HG03175 (cell line): ENCODE results near the gene HES7.
A peak's percentile ranks its signal among the peaks of the same experiment; 100 is the strongest.

Experiments
- ATAC-seq: cut with Tn5 transposase; IDR thresholded peaks from one replicate; pipeline ENCODE4 v1.9.1; 2021; ENCODE audit warnings: mild to moderate bottlenecking, moderate library complexity; ENCODE audit not compliant: unreplicated experiment

The HES7 gene

GRCh38 chr17:8143581-8144400 is 19.9 kb upstream of the HES7 start:
- no peak for ATAC-seq

GRCh38 chr17:8142887-8143580 is 19.1 kb upstream of the HES7 start:
- no peak for ATAC-seq

DNA sequence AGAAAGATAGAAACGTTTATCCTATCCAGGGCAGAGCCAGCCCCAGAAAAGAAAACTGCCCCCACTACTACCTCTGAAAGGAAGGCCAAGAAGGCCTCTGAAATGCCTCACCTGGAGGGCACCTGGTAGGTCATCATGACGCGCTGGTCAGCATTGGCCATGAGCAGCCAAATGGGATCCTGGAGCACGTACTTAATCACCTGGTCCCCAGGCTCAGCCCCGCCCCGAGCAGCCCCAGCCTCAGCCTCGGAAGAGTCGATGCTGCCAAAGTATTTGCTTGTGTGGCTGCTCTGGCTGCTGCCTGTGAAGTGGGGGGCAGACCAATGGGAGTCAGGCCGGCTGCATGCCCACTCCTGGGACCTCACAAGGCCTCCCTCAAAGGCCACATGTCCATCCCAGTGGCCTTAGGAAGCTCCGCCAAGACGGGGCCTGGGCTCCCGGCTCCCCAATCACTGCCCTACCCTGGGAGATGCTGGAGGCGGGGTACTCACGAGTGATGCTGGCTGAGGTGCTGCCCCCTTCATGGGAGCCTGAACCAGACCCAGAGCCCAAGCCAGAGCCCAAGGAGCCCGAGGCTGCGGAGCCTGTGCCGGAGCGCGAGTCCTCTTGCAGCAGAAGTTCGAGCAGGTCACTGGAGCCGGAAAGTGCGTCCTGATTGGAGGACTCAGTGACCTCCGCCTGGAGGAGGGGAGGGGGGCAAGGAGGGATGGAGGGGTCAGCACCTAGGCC is 18.4 kb upstream of the HES7 start:
- ATAC-seq = no peak

- ATAC-seq = no peak
Observed at GRCh38 chr17:8141741-8142140, 17.8 kb upstream of the HES7 start.

- ATAC-seq = no peak
Observed at GRCh38 chr17:8141045-8141444, 17.1 kb upstream of the HES7 start.

GRCh38 chr17:8140065-8141029 is 16.4 kb upstream of the HES7 start:
- no peak for ATAC-seq

- ATAC-seq = peak; percentile 87
Observed at GRCh38 chr17:8138672-8139371, 14.9 kb upstream of the HES7 start.

GRCh38 chr17:8138374-8138671 is 14.4 kb upstream of the HES7 start:
- ATAC-seq = no peak

GRCh38 chr17:8137645-8138373 is 13.9 kb upstream of the HES7 start:
- ATAC-seq = no peak

- ATAC-seq = no peak
Observed at GRCh38 chr17:8133941-8134340, 10.0 kb upstream of the HES7 start.

DNA sequence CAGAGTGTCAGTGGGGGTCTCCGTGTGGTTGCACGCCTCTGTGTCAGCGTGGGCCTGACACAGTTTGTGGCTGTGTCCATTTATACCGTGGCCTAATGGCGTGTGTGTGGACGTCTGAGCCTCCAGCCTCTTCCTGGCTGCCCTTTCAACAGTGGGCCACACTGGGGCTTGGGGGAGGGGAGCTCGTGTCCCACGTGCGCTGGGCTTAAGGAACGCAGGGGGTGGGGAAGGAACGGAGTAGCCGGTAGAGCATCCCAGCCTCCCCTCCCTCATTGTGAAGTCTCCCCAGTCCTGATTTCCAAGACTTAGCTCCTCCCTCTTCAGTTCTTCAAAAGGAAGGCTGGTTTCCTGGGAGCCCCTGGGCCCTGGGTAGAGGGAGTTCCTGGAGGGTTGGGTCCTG is 9.5 kb upstream of the HES7 start:
- ATAC-seq = no peak

GRCh38 chr17:8131844-8132441 is 8.0 kb upstream of the HES7 start:
- no peak for ATAC-seq

DNA sequence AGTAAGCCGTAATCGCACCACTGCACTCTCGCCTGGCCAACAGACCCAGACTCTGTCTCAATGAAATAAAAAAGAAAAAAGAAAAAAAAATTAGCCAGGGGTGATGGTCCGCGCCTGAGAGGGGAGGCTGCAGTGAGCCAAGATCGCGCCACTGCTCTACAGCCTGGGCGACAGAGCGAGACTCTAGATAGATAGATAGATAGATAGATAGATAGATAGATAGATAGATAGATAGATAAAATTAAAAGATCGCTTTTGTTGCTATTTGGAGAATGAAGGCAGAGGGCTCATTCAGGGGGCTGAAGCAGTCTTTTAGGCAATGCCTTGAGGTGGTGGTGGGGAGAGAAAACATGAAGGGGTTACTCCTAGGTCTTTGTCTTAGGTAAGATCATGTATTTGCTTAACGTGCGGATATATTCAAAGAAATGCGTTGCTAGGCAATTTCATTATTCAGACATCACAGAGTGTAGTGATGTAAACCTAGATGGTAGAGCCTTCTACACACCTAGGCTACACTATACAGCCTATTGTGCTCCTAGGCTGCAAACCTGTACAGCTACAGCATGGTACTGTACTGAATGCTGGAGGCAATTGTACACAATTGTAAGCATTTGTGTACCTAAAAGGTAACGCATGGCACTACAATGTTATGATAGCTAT is 4.3 kb upstream of the HES7 start:
- ATAC-seq = no peak

DNA sequence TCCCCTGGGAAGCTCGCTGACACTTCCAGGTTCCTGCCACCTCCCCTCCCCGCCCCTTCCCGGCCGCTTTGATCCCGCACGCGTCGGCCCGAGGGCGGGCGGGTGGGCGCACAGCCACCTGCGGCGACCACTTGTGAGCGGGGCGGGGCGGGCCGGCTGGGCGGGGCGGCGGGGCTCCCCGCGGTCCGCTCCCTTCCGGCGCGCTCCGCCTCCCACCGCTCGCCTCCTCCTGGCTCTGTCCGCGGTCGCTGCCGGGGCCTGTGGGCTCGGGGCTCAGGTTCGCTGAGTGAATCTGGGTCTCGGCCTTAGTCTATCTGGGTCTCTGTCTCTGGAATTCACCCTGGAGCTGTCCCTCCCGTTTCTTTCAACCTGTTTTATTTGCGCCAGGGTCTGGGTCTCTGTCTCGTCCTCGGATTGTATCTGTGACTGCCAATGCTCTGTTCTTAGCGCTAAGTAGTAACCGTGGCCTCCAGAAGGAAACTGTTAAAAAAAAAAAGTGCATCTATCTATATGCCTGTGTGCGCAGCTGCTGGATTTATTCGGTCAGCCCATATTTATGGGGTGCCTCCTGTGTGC is 2.7 kb upstream of the HES7 start:
- no peak for ATAC-seq

GRCh38 chr17:8125947-8126490 is 2.1 kb upstream of the HES7 start:
- ATAC-seq = no peak

DNA sequence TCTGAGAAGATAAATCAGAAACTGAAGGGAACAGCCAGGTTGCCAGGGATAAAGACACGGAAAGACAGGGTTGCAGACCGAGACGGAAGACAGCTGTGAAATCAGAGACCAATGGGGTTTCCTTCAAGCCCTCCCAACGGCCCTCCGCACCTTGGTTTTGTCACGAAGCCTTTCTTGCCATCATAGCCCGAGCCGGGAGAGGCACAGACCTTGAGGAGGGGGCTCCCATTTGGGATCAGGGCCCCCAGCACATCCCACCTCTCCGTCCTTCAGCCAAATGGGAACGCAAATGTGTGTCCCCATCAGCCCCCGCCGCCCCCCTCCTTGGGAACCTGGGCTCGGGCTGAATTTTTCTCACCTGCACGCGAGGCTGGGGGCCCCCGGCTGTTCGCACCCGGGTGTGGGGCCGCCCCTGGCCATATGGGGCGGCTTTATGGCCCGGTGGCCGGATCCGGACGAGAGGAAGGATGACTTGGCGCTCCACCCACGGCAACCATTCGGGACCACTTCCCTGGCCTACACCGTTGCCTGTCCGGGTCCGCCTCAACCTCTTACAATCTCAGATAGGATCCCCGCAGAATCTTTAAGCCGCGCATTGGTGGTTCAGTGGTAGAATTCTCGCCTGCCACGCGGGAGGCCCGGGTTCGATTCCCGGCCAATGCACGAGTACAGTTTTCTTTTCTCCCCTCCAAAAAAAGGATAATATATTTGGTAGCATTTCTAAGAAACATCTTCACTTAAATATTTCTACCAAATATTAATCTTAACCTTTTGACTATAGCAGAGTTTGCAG is 1.4 kb upstream of the HES7 start:
- no peak for ATAC-seq
